ENCODE results near the gene FAM120A.

FAM120A gene

DNA sequence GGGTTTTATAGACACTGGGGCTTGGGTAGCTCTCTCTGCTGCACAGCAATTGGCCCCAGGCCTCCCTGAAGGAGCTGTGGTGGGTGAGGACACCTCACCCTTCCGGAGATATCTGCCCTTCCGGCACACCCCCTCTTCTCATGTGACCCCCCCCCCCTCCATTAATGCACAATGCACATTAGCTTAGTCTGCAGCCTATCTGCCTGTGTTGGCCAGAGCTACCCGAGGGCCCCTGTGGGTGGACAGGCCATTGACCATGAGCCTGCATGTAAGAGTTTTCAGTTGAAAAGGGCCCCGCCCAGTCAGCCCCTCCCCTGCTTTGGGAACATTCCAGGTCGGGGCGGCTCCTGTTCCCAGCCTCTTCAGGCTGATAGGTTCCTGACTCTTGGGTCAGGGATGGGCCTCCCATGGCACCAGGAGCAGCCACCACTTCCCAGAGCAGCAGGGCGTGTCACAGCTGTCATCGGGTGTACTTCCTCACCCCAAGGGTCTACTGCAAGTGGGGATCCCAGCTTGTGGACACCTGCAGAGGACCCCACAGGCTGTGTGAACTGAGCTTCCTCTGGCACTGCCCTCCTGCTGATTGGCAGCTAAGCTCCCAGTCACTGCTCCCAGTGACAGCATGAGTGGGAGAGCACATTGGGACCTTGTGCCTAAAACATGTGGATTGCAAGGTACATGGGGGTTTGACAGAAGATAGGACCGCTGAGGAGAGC, 142.7 kb downstream of the FAM120A start:
- no peak for DNase-seq (ENCODE audit: low read depth, low spot score)

GRCh38 chr9:93595461-93595860, 144.0 kb downstream of the FAM120A start:
- DNase-seq (ENCODE audit: low read depth, low spot score): no peak

- no peak for DNase-seq (ENCODE audit: low read depth, low spot score)
These were observed 144.4 kb downstream of the FAM120A start for GRCh38 chr9:93595861-93596365.

DNA sequence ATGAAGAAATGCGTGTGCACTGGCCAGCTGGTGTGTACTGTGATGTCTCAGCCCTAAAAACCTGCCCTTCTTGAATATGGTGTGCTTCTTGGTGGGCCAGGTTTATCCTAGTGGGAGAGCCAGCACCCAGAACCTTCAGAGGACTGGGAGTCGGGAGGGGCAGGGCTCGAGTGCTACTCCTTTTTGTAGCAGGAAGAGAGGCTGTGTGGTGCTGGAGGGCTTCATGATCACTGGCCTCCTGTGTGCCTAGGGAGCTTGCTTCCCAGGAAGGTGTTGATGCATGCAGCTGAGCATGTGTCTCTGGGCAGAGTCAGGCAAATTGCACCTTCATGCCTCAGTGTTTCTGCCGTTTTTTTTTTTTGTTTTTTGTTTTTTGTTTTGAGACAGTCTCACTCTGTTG, 144.9 kb downstream of the FAM120A start:
- DNase-seq (ENCODE audit: low read depth, low spot score): no peak

GRCh38 chr9:93597142-93597706, 145.7 kb downstream of the FAM120A start:
- DNase-seq (ENCODE audit: low read depth, low spot score): no peak

- DNase-seq (ENCODE audit: low read depth, low spot score): no peak
These were observed 146.6 kb downstream of the FAM120A start for GRCh38 chr9:93597871-93598646.

- DNase-seq (ENCODE audit: low read depth, low spot score): peak; percentile 56
These were observed 147.3 kb downstream of the FAM120A start for GRCh38 chr9:93598647-93599241.

DNA sequence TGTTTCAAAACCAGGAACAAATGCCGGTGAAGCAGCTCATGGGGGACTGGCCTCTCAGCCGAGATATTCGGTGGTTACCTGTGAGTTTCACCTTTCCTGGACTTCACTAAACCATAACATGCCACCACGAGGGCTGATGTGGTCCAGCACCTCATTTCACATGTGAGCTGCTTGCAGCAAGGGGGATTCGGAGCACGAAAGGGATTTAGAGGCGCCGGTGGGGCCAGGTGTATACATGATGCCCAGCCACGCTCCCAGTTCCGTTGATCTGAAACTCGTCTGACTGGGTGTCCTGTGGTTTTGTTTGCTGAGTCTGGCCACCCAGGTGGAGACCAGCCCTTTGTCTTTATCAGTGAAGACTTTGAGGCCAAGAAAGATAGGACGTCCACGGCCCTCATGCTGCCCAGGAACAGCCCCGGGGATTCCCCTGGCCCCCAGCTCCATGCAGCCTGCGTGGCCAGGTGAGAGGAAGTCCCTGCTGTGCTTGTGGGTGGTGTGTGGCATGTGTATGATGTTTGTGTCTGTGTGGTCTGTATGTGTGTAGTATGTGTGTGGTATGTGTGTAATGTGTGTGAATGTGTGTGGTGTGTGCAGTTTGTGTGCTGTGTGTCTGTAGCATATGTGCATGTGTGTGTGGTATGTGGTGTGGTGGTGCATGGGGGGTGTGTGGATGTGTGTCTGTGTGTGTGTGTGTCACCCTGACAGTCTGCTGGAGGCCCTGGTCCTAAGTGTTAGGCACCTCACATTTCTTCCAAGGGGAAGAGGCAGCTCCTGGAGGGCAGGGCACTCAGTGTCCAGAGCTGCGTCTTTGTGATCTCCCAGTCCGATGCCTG, 148.3 kb downstream of the FAM120A start:
- DNase-seq (ENCODE audit: low read depth, low spot score): no peak

- no peak for DNase-seq (ENCODE audit: low read depth, low spot score)
These were observed 149.0 kb downstream of the FAM120A start for GRCh38 chr9:93600504-93600903.

- DNase-seq (ENCODE audit: low read depth, low spot score): no peak
These were observed 149.6 kb downstream of the FAM120A start for GRCh38 chr9:93601063-93601462.

DNA sequence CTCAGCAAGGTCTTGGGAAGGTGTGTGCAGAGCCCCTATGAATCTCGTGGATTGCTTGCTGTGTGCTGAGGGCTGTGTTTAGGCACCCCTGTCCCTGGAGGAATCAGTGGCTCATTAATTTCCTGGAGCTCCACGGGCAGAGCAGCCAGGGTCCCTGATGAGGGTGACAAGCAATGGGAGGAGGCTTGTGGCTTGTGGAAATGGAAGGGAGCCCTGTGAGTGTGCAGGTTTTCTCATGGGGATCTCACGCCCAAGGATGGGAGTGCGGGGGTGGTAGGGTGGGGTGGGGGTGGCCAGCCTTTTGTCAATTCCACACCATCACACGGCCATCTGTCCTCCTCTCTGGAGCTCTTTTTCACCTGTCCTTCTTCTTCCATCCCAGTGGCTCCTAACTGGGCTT, 150.2 kb downstream of the FAM120A start:
- DNase-seq (ENCODE audit: low read depth, low spot score): no peak

DNA sequence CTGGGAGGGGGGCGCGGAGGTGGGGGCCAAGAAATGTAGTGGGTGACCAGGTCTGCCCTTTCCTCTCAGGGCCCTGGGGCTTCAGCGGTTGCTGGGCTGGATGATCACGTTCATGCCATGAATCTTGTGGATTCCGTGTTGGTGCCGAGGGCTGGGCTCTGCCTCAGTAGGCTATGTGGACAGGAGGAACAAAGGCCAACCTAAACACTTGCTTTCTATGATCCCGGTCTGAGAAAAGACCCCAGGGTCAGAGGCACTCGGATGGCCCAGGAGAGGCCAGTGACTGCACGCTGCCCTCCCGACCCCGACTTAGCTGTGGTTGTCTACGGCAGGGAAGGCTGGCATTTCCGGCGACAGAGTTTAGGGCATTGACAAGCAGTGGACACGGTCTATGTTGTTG, 151.5 kb downstream of the FAM120A start:
- DNase-seq (ENCODE audit: low read depth, low spot score): no peak

- no peak for DNase-seq (ENCODE audit: low read depth, low spot score)
These were observed 152.4 kb downstream of the FAM120A start for GRCh38 chr9:93603906-93604326.

DNA sequence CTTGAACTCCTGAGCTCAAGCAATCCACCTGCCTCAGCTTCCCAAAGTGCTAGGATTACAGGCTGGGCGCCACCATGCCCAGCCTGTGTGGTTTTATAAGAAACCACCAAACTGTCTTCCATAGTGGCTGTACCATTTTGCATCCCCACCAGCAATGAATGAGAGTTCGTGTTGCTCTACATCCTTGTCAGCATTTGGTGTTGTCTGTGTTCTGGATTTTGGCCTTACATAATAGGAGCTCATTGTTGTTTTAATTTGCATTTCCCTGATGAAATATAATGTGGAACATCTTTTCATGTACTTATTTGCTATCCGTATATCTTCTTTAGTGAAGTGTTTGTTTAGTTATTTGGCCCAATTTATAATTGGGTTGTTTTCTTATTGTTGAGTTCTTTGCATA, 154.7 kb downstream of the FAM120A start:
- no peak for DNase-seq (ENCODE audit: low read depth, low spot score)

DNA sequence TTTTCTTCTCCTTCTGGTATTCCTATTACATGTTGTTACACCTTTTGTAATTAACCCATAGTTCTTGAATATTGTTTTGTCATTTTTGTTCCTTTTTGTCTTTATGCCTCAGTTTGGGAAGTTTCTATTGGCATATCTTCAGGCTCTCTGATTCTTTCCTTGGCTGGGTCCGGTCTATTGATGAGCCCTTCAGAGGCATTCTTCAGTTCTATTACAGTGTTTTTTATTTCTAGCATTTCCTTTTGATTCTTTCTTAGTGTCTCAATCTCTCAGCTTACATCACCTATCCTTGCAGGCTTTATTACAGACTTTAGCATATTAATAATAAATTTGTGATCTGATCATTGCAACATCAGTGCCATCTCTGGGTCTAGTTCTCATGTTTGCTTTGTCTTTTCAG, 158.7 kb downstream of the FAM120A start:
- DNase-seq (ENCODE audit: low read depth, low spot score): no peak

DNA sequence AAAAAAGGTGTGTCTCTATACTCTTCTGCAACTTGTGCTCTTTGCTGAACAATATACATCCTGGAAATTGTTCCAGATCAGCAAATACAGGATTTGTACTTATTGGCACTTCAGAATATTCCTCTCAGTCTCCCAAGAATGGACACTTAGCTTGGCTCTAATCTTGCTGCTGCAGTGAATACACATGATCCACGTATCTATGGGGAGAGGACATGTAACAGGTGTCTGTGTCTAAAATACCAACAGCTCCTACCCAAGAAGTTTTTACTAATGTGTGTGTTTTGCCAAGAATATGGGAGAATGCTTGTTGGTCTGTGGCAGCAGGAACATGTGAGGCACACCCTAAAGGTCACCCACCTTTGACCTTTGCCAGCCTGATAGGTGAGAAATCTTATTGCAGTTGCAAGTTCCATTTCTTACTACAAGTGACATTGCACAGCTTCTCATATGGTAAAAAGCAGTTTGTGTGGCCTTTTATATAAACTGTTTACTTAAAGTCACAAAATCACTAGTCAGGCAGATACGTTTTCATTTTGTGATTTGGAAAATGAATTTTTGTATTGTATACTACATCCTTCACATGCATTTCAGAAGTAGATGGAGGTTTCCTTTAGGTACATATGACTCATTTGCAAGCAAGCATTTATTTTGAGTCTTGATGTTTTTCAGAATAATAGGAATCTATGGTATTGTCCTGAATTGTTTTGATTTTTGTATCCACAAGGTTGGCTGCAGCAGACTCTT, 160.7 kb downstream of the FAM120A start:
- no peak for DNase-seq (ENCODE audit: low read depth, low spot score)

- DNase-seq (ENCODE audit: low read depth, low spot score): no peak
These were observed 161.3 kb downstream of the FAM120A start for GRCh38 chr9:93612796-93613154.

GRCh38 chr9:93613174-93613573, 161.7 kb downstream of the FAM120A start:
- no peak for DNase-seq (ENCODE audit: low read depth, low spot score)

DNA sequence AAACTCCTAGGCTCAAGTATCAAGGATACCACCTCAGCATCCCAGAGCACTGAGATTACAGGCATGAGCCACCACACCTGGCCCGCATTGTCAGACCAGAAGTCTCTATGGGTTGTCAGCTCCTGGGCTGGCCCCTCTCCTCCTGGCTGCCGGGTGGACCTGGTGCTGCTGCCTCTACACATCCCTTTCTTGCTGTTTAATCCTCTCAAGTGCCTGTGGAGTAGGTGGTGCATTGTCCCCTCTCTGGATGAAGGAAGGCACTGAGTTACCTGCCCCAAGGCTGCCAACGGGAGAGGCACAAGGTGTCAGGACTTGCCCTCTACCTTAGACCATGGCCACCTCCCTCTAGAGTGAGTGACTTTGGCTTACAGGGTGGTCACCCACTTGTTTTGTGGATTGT, 162.3 kb downstream of the FAM120A start:
- DNase-seq (ENCODE audit: low read depth, low spot score): no peak

DNA sequence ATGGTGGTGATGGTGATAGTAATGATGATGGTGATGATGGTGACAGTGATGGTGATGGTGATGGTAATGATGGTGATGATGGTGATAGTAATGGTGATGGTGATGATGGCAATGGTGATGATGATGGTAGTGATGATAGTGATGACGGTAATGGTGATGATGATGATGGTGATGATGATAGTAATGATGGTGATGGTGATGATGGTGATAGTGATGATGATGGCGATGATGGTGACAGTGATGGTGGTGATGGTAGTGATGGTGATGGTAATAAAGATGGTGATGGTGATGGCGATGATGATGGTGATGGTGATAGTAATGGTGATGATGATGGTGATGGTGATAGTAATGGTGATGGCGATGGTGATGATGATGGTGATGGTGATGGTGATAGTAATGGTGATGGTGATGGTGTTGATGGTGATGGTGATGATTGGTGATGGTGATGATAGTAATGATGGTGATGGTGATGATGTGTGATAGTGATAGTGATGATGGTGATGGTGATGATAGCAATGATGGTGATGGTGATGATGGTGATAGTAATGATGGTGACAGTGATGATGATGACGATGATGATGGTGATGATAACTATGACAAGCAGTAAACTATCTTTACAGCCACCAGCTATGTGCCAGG, 163.5 kb downstream of the FAM120A start:
- DNase-seq (ENCODE audit: low read depth, low spot score): no peak
